Neural cell (in vitro differentiated cells): ENCODE measurements around the gene RNF182. TPM values are rescaled to one million over a fixed set of nuclear protein-coding genes. Genes with fewer than 3 reads are reported as not detected.

Source experiments
- H2AFZ ChIP-seq: fragments of 200-600, 300-800 bp; sonication (generic), shearing (Covaris generic); 2 replicates; pipeline ENCODE4 v1.6.0; 2014; ENCODE audit warnings: low read depth, mild to moderate bottlenecking, antibody characterized with exemption, low read length, moderate library complexity
- H3F3A ChIP-seq: fragments of 200-600 bp; shearing (Covaris generic); 2 replicates; pipeline ENCODE4 v1.6.1; 2016; ENCODE audit warnings: mild to moderate bottlenecking, moderate library complexity, mixed read lengths, antibody characterized with exemption, low read length; ENCODE audit not compliant: insufficient read depth, poor library complexity, severe bottlenecking
- H3K27ac ChIP-seq: fragments of 200-600, 300-800 bp; sonication (generic), shearing (Covaris generic); 2 replicates; pipeline ENCODE4 v1.5.1; 2014; ENCODE audit warnings: mild to moderate bottlenecking, low read length, moderate library complexity
- H3K27me3 ChIP-seq: fragments of 300-800, 200-600 bp; sonication (generic), shearing (Covaris generic); 2 replicates; pipeline ENCODE4 v1.6.0; 2014; ENCODE audit warnings: mild to moderate bottlenecking, low read depth, low read length, moderate library complexity; ENCODE audit not compliant: insufficient read depth
- H3K36me3 ChIP-seq: fragments of 300-800, 200-600 bp; sonication (generic), shearing (Covaris generic); 2 replicates; pipeline ENCODE4 v1.5.1; 2014; ENCODE audit warnings: mild to moderate bottlenecking, antibody characterized with exemption, low read length, moderate library complexity; ENCODE audit not compliant: insufficient read depth
- H3K4me2 ChIP-seq: fragments of 300-800, 200-600 bp; sonication (generic), shearing (Covaris generic); 2 replicates; pipeline ENCODE4 v1.6.0; 2014; ENCODE audit warnings: mild to moderate bottlenecking, low read length
- H3K4me3 ChIP-seq: fragments of 300-800, 200-600 bp; sonication (generic), shearing (Covaris generic); 2 replicates; pipeline ENCODE4 v1.5.1; 2014; ENCODE audit warnings: mild to moderate bottlenecking, low read length, moderate library complexity
- H3K79me2 ChIP-seq: fragments of 200-600 bp; shearing (Covaris generic); replicated peaks from 2 replicates; pipeline ENCODE4 v1.6.0; 2014; ENCODE audit warnings: mild to moderate bottlenecking, low read length, moderate library complexity; ENCODE audit not compliant: insufficient read depth
- H3K9ac ChIP-seq: fragments of 300-800, 200-600 bp; sonication (generic), shearing (Covaris generic); 2 replicates; pipeline ENCODE4 v1.6.1; 2016; ENCODE audit warnings: mild to moderate bottlenecking, low read length, mixed read lengths
- H3K9me2 ChIP-seq: fragments of 200-600 bp; shearing (Covaris generic); 2 replicates; pipeline ENCODE4 v1.6.1; 2016; ENCODE audit warnings: mild to moderate bottlenecking, low read length, mixed read lengths; ENCODE audit not compliant: insufficient read depth
- H3K9me3 ChIP-seq: fragments of 200-600, 300-800 bp; sonication (generic), shearing (Covaris generic); 2 replicates; pipeline ENCODE4 v1.6.1; 2016; ENCODE audit warnings: mild to moderate bottlenecking, mixed run types, low read length, moderate library complexity, mixed read lengths
- H4K20me1 ChIP-seq: fragments of 200-600 bp; shearing (Covaris generic); 2 replicates; pipeline ENCODE4 v1.6.1; 2016; ENCODE audit warnings: mild to moderate bottlenecking, mixed run types; ENCODE audit not compliant: insufficient read depth
- CTCF ChIP-seq: fragments of 450-650 bp; IDR thresholded peaks from 2 replicates; pipeline ENCODE4 v1.5.1; 2014; ENCODE audit warnings: antibody characterized with exemption, mild to moderate bottlenecking, moderate library complexity; ENCODE audit not compliant: poor library complexity, severe bottlenecking
- EP300 ChIP-seq: fragments of 450-650 bp; conservative IDR thresholded peaks from 2 replicates; pipeline ENCODE4 v1.6.1; 2014; ENCODE audit warnings: antibody characterized with exemption, mild to moderate bottlenecking, moderate library complexity; ENCODE audit not compliant: poor library complexity, severe bottlenecking
- EZH2 ChIP-seq: fragments of 200-600, 300-800 bp; shearing (Covaris generic), sonication (generic); IDR thresholded peaks from 2 replicates; pipeline ENCODE4 v1.6.1; 2014; ENCODE audit warnings: antibody characterized with exemption, low read length, borderline replicate concordance, mild to moderate bottlenecking; ENCODE audit not compliant: insufficient read depth, poor library complexity, severe bottlenecking
- MXI1 ChIP-seq: fragments of 450-650 bp; conservative IDR thresholded peaks from 2 replicates; pipeline ENCODE4 v1.6.1; 2014; ENCODE audit warnings: antibody characterized with exemption, mild to moderate bottlenecking; ENCODE audit not compliant: poor library complexity, severe bottlenecking
- POLR2AphosphoS5 ChIP-seq: IDR thresholded peaks from 2 replicates; pipeline ENCODE4 v1.6.1; 2012
- RAD21 ChIP-seq: fragments of 450-650 bp; conservative IDR thresholded peaks from 2 replicates; pipeline ENCODE4 v1.6.1; 2014; ENCODE audit warnings: antibody characterized with exemption, mild to moderate bottlenecking, moderate library complexity
- SMC3 ChIP-seq: fragments of 450-650 bp; conservative IDR thresholded peaks from 2 replicates; pipeline ENCODE4 v1.6.1; 2014; ENCODE audit warnings: antibody characterized with exemption, mild to moderate bottlenecking, moderate library complexity; ENCODE audit not compliant: poor library complexity
- TAF1 ChIP-seq: IDR thresholded peaks from 2 replicates; pipeline ENCODE4 v1.6.1; 2012; ENCODE audit warnings: low read depth
- polyA plus RNA-seq: library from polyadenylated mRNA; depleted of rRNA; stranded (reverse); fragments of >200 nt; gene quantifications from 2 replicates; pipeline ENCODE4 v1.2.3, GENCODE V29; 2014
- TF ChIP-seq, protein P1 (sequence below): IDR thresholded peaks from 2 replicates; pipeline ENCODE4 v1.6.1; 2012; ENCODE audit warnings: borderline replicate concordance

RNF182 gene
- polyA plus RNA-seq, 1 donor from 2014 or later: 8.0 TPM

GRCh38 chr6:13902922-13903321 lies 21.8 kb upstream of the RNF182 start:
- TF ChIP-seq CTCF (no peak), RAD21 (no peak), POLR2AphosphoS5 (no peak), SMC3 (no peak), EP300 (no peak)
- TF ChIP-seq, protein P1, sequence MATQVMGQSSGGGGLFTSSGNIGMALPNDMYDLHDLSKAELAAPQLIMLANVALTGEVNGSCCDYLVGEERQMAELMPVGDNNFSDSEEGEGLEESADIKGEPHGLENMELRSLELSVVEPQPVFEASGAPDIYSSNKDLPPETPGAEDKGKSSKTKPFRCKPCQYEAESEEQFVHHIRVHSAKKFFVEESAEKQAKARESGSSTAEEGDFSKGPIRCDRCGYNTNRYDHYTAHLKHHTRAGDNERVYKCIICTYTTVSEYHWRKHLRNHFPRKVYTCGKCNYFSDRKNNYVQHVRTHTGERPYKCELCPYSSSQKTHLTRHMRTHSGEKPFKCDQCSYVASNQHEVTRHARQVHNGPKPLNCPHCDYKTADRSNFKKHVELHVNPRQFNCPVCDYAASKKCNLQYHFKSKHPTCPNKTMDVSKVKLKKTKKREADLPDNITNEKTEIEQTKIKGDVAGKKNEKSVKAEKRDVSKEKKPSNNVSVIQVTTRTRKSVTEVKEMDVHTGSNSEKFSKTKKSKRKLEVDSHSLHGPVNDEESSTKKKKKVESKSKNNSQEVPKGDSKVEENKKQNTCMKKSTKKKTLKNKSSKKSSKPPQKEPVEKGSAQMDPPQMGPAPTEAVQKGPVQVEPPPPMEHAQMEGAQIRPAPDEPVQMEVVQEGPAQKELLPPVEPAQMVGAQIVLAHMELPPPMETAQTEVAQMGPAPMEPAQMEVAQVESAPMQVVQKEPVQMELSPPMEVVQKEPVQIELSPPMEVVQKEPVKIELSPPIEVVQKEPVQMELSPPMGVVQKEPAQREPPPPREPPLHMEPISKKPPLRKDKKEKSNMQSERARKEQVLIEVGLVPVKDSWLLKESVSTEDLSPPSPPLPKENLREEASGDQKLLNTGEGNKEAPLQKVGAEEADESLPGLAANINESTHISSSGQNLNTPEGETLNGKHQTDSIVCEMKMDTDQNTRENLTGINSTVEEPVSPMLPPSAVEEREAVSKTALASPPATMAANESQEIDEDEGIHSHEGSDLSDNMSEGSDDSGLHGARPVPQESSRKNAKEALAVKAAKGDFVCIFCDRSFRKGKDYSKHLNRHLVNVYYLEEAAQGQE: no peak
- no peak overlapping the region for H3K4me2 ChIP-seq
- H3K9me3 ChIP-seq: no peaks in the 10 kb centered on the region
- H3K9ac ChIP-seq: no peak overlapping the region
- H3K27me3 ChIP-seq: peaks cover 3% of the 10 kb centered on the region
- no peaks in the 10 kb centered on the region for H3K9me2 ChIP-seq
- H3F3A ChIP-seq: no peaks in the 10 kb centered on the region
- no peaks in the 10 kb centered on the region for H3K79me2 ChIP-seq
- no peak overlapping the region for H3K4me3 ChIP-seq
- H3K36me3 ChIP-seq: no peaks in the 10 kb centered on the region
- H4K20me1 ChIP-seq: no peaks in the 10 kb centered on the region
- H3K27ac ChIP-seq: no peak overlapping the region
- no peak overlapping the region for H2AFZ ChIP-seq

DNA sequence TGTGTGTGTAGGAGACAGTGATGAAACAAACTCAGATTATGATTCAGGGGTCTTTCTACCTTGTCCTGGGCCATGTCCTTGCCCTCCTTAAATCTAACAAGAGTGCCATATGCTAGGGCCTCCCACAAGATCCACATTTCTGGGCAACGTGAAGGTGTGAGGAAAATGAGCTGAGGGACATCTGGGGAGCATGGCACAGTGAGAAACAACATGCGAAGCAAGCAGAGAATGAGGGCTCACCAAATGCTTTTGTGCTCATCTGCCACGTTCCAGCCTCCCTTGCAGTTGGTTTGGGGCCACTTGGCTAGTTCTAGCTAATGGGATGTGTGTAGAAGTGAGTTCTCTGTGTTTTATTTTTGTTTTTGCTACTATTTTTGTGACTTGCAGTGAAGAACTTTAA lies 21.4 kb upstream of the RNF182 start:
- Histone ChIP-seq H3K36me3 (no peaks in the 10 kb centered on the region), H2AFZ (no peak overlapping the region), H3K4me2 (no peak overlapping the region), H3K27me3 (peaks cover 7% of the 10 kb centered on the region), H3K4me3 (no peak overlapping the region), H4K20me1 (no peaks in the 10 kb centered on the region), H3K79me2 (no peaks in the 10 kb centered on the region), H3K9ac (no peak overlapping the region), H3K9me3 (no peaks in the 10 kb centered on the region), H3F3A (no peaks in the 10 kb centered on the region), H3K27ac (no peak overlapping the region), H3K9me2 (no peaks in the 10 kb centered on the region)
- no peak for TF ChIP-seq POLR2AphosphoS5
- TF ChIP-seq, protein P1: no peak
- TF ChIP-seq CTCF: no peak
- TF ChIP-seq EZH2: no peak
- TF ChIP-seq RAD21: no peak
- no peak for TF ChIP-seq MXI1
- TF ChIP-seq EP300: no peak
- TF ChIP-seq SMC3: no peak
- TF ChIP-seq TAF1: no peak
